Neural progenitor cell (in vitro differentiated cells): ENCODE results near the gene GPR142.

Experiments used
- CTCF ChIP-seq: fragments of 200-600 bp; sonication (generic); IDR thresholded peaks from 2 replicates; pipeline ENCODE4 v1.5.1; 2017; ENCODE audit warnings: antibody characterized with exemption, mild to moderate bottlenecking
- EZH2 ChIP-seq: fragments of 200-600 bp; sonication (generic); IDR thresholded peaks from 2 replicates; pipeline ENCODE4 v1.6.1; 2017; ENCODE audit warnings: antibody characterized with exemption, mild to moderate bottlenecking, moderate library complexity

DNA sequence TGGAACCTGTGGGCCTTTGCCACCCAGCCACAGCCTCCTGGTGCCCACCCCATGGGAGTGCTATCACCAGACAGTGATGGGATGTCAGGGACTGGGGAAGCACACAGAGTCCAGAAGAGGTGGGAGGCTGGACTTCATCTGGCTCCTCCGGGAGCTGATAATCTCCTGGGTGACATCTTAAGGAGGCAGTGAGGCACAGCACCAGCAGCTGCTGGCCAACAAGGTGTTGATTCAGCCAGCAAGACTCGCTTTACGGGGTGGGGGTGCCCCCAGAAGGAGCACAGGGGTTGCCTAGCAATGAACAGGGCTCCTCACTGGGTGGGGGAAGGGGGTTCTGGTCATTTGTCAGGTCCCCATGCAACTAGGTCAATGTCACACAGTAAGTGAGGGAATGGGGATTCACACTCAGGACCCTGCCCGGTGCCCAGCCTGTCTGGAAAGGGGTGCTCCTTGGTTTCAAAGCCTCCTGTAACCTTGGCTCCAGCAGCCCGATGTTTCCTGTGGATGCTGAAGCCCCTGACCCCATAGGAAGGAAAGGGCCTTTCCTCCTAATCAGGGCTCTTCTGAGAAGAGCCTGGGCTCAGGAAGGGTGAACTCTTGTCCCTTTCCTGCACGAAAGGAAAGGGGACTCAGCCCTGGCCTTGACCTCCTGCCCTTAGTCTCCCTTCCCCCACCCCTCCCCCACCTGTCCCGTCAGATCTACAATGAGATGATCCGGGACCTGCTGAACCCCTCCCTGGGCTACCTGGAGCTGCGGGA is 23.6 kb upstream of the GPR142 start:
- TF ChIP-seq CTCF (no peak), EZH2 (no peak)
